Panc1 (cell line): Measurements from ENCODE around the gene UST. TPM values are rescaled to one million over a fixed set of nuclear protein-coding genes. Genes with fewer than 3 reads are reported as not detected.

Experiments
- ATAC-seq: fragments of 200-7000 bp; cut with Tn5 transposase; 2 replicates; pipeline ENCODE4 v1.9.1; 2020; ENCODE audit warnings: mild to moderate bottlenecking, moderate library complexity
- BruUV-seq: library from RNA; stranded (reverse); fragments of 400-500 nt; replicated peaks from 2 replicates; lab custom pipeline; 2021; lab: Mats Ljungman, UMichigan
- CTCF ChIA-PET: fragments of 300-600 bp; sonication (Branson Sonifier 250); formaldehyde crosslinking; loops from one replicate; lab custom pipeline; 2022; ENCODE audit warnings: antibody characterized with exemption; lab: Charles Lee
- POLR2A ChIA-PET: fragments of 300-600 bp; sonication (Branson Sonifier 250); formaldehyde crosslinking; loops from one replicate; lab custom pipeline; 2022; ENCODE audit warnings: antibody characterized with exemption; lab: Charles Lee
- DNase-seq: peaks from one replicate; pipeline ENCODE4 v3.0.0-alpha.2; 2010; ENCODE audit warnings: low read depth, low spot score
- H3K27ac ChIP-seq: 2 replicates; pipeline ENCODE4 v1.5.1; 2011; ENCODE audit warnings: mild to moderate bottlenecking, low read length, inconsistent platforms
- H3K27me3 ChIP-seq: fragments of 200-500 bp; sonication (Bioruptor generic); 2 replicates; pipeline ENCODE4 v1.6.0; 2014; ENCODE audit warnings: low read length, inconsistent platforms; ENCODE audit not compliant: control insufficient read depth, insufficient read depth
- H3K36me3 ChIP-seq: fragments of 200-500 bp; sonication (Bioruptor generic); 2 replicates; pipeline ENCODE4 v1.5.1; 2014; ENCODE audit warnings: inconsistent platforms, mild to moderate bottlenecking, low read length, moderate library complexity; ENCODE audit not compliant: control insufficient read depth, insufficient read depth
- H3K4me1 ChIP-seq: 2 replicates; pipeline ENCODE4 v1.5.1; 2011; ENCODE audit warnings: inconsistent platforms, mild to moderate bottlenecking, low read length, moderate library complexity; ENCODE audit not compliant: control insufficient read depth, insufficient read depth
- H3K4me3 ChIP-seq, 2 experiments: 2 replicates each; pipeline ENCODE4 v1.5.1; 2011 to 2012; ENCODE audit warnings: low read depth in 2 of 2, low read length in 2 of 2, mild to moderate bottlenecking in 2 of 2, inconsistent platforms in 1 of 2, moderate library complexity in 1 of 2
- H3K9me3 ChIP-seq: fragments of 200-500 bp; sonication (Bioruptor generic); 2 replicates; pipeline ENCODE4 v1.5.1; 2014; ENCODE audit warnings: low read depth, mild to moderate bottlenecking, inconsistent platforms, low read length, moderate library complexity; ENCODE audit not compliant: control insufficient read depth, insufficient read depth
- CTCF ChIP-seq: fragments of 450-650 bp; IDR thresholded peaks from 2 replicates; pipeline ENCODE4 v1.5.1; 2017; ENCODE audit warnings: mild to moderate bottlenecking
- POLR2AphosphoS5 ChIP-seq: IDR thresholded peaks from 2 replicates; pipeline ENCODE4 v1.6.1; 2012; ENCODE audit warnings: mild to moderate bottlenecking, low read depth, low read length, moderate library complexity
- REST ChIP-seq, 2 experiments: IDR thresholded peaks; 2 replicates each; pipeline ENCODE4 v1.6.1; 2011 to 2012; ENCODE audit warnings: low read depth in 2 of 2, control low read depth in 1 of 2, low read length in 1 of 2, mild to moderate bottlenecking in 1 of 2, moderate library complexity in 1 of 2; ENCODE audit not compliant: insufficient read depth in 1 of 2
- SIN3A ChIP-seq: IDR thresholded peaks from 2 replicates; pipeline ENCODE4 v1.6.1; 2012; ENCODE audit warnings: low read depth, mild to moderate bottlenecking, low read length, moderate library complexity, borderline replicate concordance; ENCODE audit not compliant: insufficient read depth
- TCF7L2 ChIP-seq: IDR thresholded peaks from 2 replicates; pipeline ENCODE4 v1.6.1; 2011; ENCODE audit warnings: mild to moderate bottlenecking, low read depth, low read length, inconsistent platforms
- in situ Hi-C: cut with HindIII; loops from 2 replicates; pipeline ENCODE4 v1.10.0; 2016; ENCODE audit warnings: low sequenced_read_pairs, low pct_unique_long_range_greater_than_20kb
- intact Hi-C: fragments of 100-400 bp; cut with micrococcal nuclease; formaldehyde crosslinking; loops from one replicate; pipeline ENCODE4 v1.10.0; 2022; ENCODE audit not compliant: unreplicated experiment
- total RNA-seq: library from RNA; stranded (reverse); gene quantifications from one replicate; pipeline ENCODE4 v1.2.1, GENCODE V29; 2021; ENCODE audit not compliant: unreplicated experiment

The UST gene
- total RNA-seq, 1 experiment from 2014 or later, result 0.15 TPM

DNA sequence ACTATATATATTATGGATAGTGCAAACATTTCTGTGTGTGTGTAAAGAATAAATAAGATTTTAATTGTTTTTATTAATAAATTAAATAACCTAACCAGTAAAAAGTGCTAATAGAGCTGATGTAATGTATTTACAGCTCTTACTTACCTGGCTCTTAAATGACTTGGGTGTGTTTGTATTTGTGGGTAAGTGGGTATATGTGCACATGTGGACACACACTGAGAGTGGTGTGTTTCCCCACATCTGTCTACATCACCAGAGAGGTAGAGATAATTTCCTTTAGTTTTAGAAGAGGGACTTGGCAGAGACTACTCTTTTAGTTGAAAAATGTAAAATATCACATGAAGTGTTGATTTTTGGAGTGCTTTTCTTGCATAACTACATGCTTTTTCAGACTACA is 76.0 kb downstream of the UST start:
- ChIA-PET POLR2A (no interaction called here), CTCF (no interaction called here)
- ATAC-seq (no peak), DNase-seq (no peak)
- intact Hi-C loops (no loop called here), in situ Hi-C loops (no loop called here)
- H3K27ac ChIP-seq, result no peak overlapping the region
- no TSS peak for BruUV-seq
- TF ChIP-seq SIN3A, result no peak
- TF ChIP-seq POLR2AphosphoS5, result no peak
- TF ChIP-seq REST (IDR thresholded peaks at IDR 0.05; ENCODE audit: insufficient read depth in 1 of 2, low read depth in 2 of 2, low read length in 1 of 2), result no peak
- no peak for TF ChIP-seq TCF7L2
- TF ChIP-seq CTCF, result no peak
- no peaks in the 10 kb centered on the region for H3K4me1 ChIP-seq
- H3K36me3 ChIP-seq, result no peaks in the 10 kb centered on the region
- H3K4me3 ChIP-seq, result no peak overlapping the region
- no peaks in the 10 kb centered on the region for H3K27me3 ChIP-seq
- H3K9me3 ChIP-seq, result no peaks in the 10 kb centered on the region

GRCh38 chr6:148824291-148824690 is 77.5 kb downstream of the UST start:
- CTCF ChIA-PET, result no interaction called here
- Histone ChIP-seq H3K36me3 (no peaks in the 10 kb centered on the region), H3K9me3 (no peaks in the 10 kb centered on the region), H3K4me3 (no peak overlapping the region), H3K27me3 (no peaks in the 10 kb centered on the region), H3K27ac (no peak overlapping the region), H3K4me1 (no peaks in the 10 kb centered on the region)
- no TSS peak for BruUV-seq
- no peak for TF ChIP-seq REST (IDR thresholded peaks at IDR 0.05; ENCODE audit: insufficient read depth in 1 of 2, low read depth in 2 of 2, low read length in 1 of 2)
- no peak for TF ChIP-seq TCF7L2
- TF ChIP-seq SIN3A, result no peak
- TF ChIP-seq POLR2AphosphoS5, result no peak
- TF ChIP-seq CTCF, result no peak
- DNase-seq, result no peak
- in situ Hi-C loops, result no loop called here
- POLR2A ChIA-PET, result no interaction called here
- intact Hi-C loops, result no loop called here
- ATAC-seq, result no peak
